SK-N-MC (cell line): ENCODE measurements around the gene OOSP3.

ENCODE experiments used
- DNase-seq: peaks from one replicate; pipeline ENCODE4 v3.0.0-alpha.2; 2011; ENCODE audit warnings: low read depth, low spot score
- H3K27ac ChIP-seq: fragments of 200-600 bp; sonication (generic); 2 replicates; pipeline ENCODE4 v1.5.1; 2016; ENCODE audit warnings: mixed run types
- H3K36me3 ChIP-seq: fragments of 200-600 bp; sonication (generic); 2 replicates; pipeline ENCODE4 v1.6.1; 2017; ENCODE audit warnings: antibody characterized with exemption, low read length, mixed read lengths; ENCODE audit not compliant: insufficient read depth
- H3K4me3 ChIP-seq: fragments of 200-600 bp; sonication (generic); 2 replicates; pipeline ENCODE4 v1.5.1; 2016
- H3K9ac ChIP-seq: fragments of 200-600 bp; sonication (generic); 2 replicates; pipeline ENCODE4 v1.8.0; 2017; ENCODE audit warnings: mixed run types, mixed read lengths; ENCODE audit not compliant: insufficient read length
- H3K9me3 ChIP-seq: fragments of 200-600 bp; sonication (generic); 2 replicates; pipeline ENCODE4 v1.6.1; 2017; ENCODE audit warnings: low read depth, mild to moderate bottlenecking, antibody characterized with exemption, low read length, moderate library complexity, mixed read lengths
- EZH2 ChIP-seq: fragments of 200-600 bp; sonication (generic); IDR thresholded peaks from one replicate; pipeline ENCODE4 v1.6.1; 2017; ENCODE audit warnings: antibody characterized with exemption
- FOXP2 ChIP-seq: optimal IDR thresholded peaks from 2 replicates; pipeline ENCODE3; 2011; ENCODE audit warnings: mild to moderate bottlenecking, moderate library complexity; ENCODE audit not compliant: insufficient read depth; ENCODE audit errors: extremely low read length, control extremely low read depth
- POLR2AphosphoS5 ChIP-seq: IDR thresholded peaks from 2 replicates; pipeline ENCODE4 v1.6.1; 2012; ENCODE audit warnings: mild to moderate bottlenecking, low read depth, low read length, borderline replicate concordance

OOSP3 gene

DNA sequence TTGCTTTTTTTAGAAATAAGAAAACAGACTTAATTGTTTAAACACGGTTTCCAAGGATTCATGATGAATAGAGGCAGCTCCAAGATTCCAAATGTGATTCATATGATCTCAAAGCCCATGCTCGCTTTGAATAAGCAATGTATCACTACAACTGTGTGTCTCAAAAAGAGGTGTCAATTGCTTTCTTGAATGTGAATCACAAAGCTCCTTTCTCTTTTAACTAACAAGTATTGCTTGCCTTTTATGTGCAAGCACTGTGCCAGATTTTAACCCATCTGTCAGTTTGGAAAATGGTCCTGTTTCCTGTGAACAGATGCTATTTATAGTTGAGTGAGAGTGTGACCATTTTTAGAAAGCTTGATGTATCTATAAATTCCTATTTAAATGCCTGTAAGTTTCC, 66.1 kb downstream of the OOSP3 start:
- H3K9me3 ChIP-seq = no peaks in the 10 kb centered on the region
- H3K9ac ChIP-seq = no peak overlapping the region
- H3K36me3 ChIP-seq = no peaks in the 10 kb centered on the region
- no peak overlapping the region for H3K27ac ChIP-seq
- H3K4me3 ChIP-seq = no peak overlapping the region
- no peak for DNase-seq
- TF ChIP-seq EZH2 (no peak), FOXP2 (no peak), POLR2AphosphoS5 (no peak)
